GM23338 (cell line): Measurements from ENCODE around the gene TCTA. TPM values are rescaled to one million over a fixed set of nuclear protein-coding genes. Genes with fewer than 3 reads are reported as not detected.

Experiments used
- ATAC-seq: fragments of 200-7000 bp; cut with Tn5 transposase; 3 replicates; pipeline ENCODE4 v1.9.1; 2020
- DNase-seq: peaks from one replicate; pipeline ENCODE4 v3.0.0-alpha.2; 2015; ENCODE audit warnings: low spot score
- H2AFZ ChIP-seq: fragments of 200-600 bp; sonication (generic); 2 replicates; pipeline ENCODE4 v1.8.0; 2016; ENCODE audit warnings: antibody characterized with exemption, mild to moderate bottlenecking, moderate library complexity
- H3F3A ChIP-seq: fragments of 200-600 bp; sonication (generic); replicated peaks from 2 replicates; pipeline ENCODE4 v1.8.0; 2017; ENCODE audit warnings: antibody characterized with exemption, mixed run types, low read depth
- H3K27ac ChIP-seq: fragments of 200-600 bp; sonication (generic); 2 replicates; pipeline ENCODE4 v1.6.1; 2016; ENCODE audit warnings: low read depth
- H3K27me3 ChIP-seq: fragments of 200-600 bp; sonication (generic); 2 replicates; pipeline ENCODE4 v1.8.0; 2016; ENCODE audit warnings: mild to moderate bottlenecking, mixed run types, moderate library complexity; ENCODE audit not compliant: insufficient read depth
- H3K36me3 ChIP-seq: fragments of 200-600 bp; sonication (generic); 2 replicates; pipeline ENCODE4 v1.8.0; 2016; ENCODE audit warnings: mild to moderate bottlenecking; ENCODE audit not compliant: insufficient read depth
- H3K4me1 ChIP-seq: fragments of 200-600 bp; sonication (generic); 2 replicates; pipeline ENCODE4 v1.8.0; 2016; ENCODE audit warnings: mild to moderate bottlenecking, moderate library complexity; ENCODE audit not compliant: insufficient read depth
- H3K4me2 ChIP-seq: fragments of 200-600 bp; sonication (generic); 2 replicates; pipeline ENCODE4 v1.7.1; 2017; ENCODE audit warnings: mixed run types
- H3K4me3 ChIP-seq: fragments of 200-600 bp; sonication (generic); 2 replicates; pipeline ENCODE4 v1.6.1; 2016; ENCODE audit warnings: mixed run types
- H3K79me2 ChIP-seq: fragments of 200-600 bp; sonication (generic); replicated peaks from 2 replicates; pipeline ENCODE4 v1.8.0; 2017; ENCODE audit warnings: mild to moderate bottlenecking; ENCODE audit not compliant: insufficient read depth
- H3K9me2 ChIP-seq: fragments of 200-600 bp; sonication (generic); 2 replicates; pipeline ENCODE4 v1.8.0; 2017; ENCODE audit not compliant: insufficient read depth
- H4K20me1 ChIP-seq: fragments of 200-600 bp; sonication (generic); replicated peaks from 2 replicates; pipeline ENCODE4 v1.8.0; 2017; ENCODE audit warnings: mild to moderate bottlenecking; ENCODE audit not compliant: insufficient read depth
- H3K27ac Mint-ChIP-seq: 2 replicates; pipeline ENCODE4 v1.8.0; 2020; ENCODE audit warnings: inconsistent platforms, mild to moderate bottlenecking, moderate library complexity, mixed read lengths
- H3K27me3 Mint-ChIP-seq: 3 replicates; pipeline ENCODE4 v1.8.0; 2022; ENCODE audit warnings: low read depth, mild to moderate bottlenecking, moderate library complexity, mixed read lengths, inconsistent platforms; ENCODE audit not compliant: insufficient read depth, poor library complexity
- H3K36me3 Mint-ChIP-seq: 3 replicates; pipeline ENCODE4 v1.8.0; 2021; ENCODE audit warnings: low read depth, mild to moderate bottlenecking, inconsistent platforms, moderate library complexity, mixed read lengths
- H3K4me1 Mint-ChIP-seq: 3 replicates; pipeline ENCODE4 v1.8.0; 2020; ENCODE audit warnings: mild to moderate bottlenecking, inconsistent platforms, mixed read lengths
- H3K4me3 Mint-ChIP-seq: 3 replicates; pipeline ENCODE4 v1.8.0; 2021; ENCODE audit warnings: moderate library complexity, mild to moderate bottlenecking, inconsistent platforms, mixed read lengths
- H3K9me3 Mint-ChIP-seq: 3 replicates; pipeline ENCODE4 v1.8.0; 2020; ENCODE audit warnings: moderate library complexity, mild to moderate bottlenecking, inconsistent platforms, mixed read lengths
- CREB1 ChIP-seq: fragments of 250-450 bp; sonication (Bioruptor Pico); IDR thresholded peaks from 2 replicates; pipeline ENCODE4 v1.5.0; 2020; ENCODE audit warnings: low read depth, mild to moderate bottlenecking, moderate library complexity
- CTCF ChIP-seq, 2 experiments: fragments of 200-600 bp in 1 of 2; sonication (generic) in 1 of 2; conservative IDR thresholded peaks; 2 replicates each; pipeline versions ENCODE4 v1.5.1 to v1.6.1; 2016 to 2017; ENCODE audit warnings: antibody characterized with exemption in 2 of 2, low read depth in 2 of 2, mild to moderate bottlenecking in 2 of 2, moderate library complexity in 1 of 2
- ETS1 ChIP-seq: IDR thresholded peaks from 2 replicates; pipeline ENCODE4 v1.6.1; 2016; ENCODE audit warnings: antibody characterized with exemption
- EZH2 ChIP-seq: fragments of 200-600 bp; sonication (generic); IDR thresholded peaks from one replicate; pipeline ENCODE4 v1.8.0; 2017; ENCODE audit warnings: antibody characterized with exemption, mild to moderate bottlenecking, low read depth; ENCODE audit not compliant: unreplicated experiment
- EZH2phosphoT487 ChIP-seq: fragments of 200-600 bp; sonication (generic); IDR thresholded peaks from one replicate; pipeline ENCODE4 v1.8.1; 2018; ENCODE audit warnings: antibody characterized with exemption; ENCODE audit not compliant: unreplicated experiment
- JUNB ChIP-seq: IDR thresholded peaks from one replicate; pipeline ENCODE4 v1.6.1; 2016; ENCODE audit warnings: antibody characterized with exemption; ENCODE audit not compliant: unreplicated experiment
- NANOG ChIP-seq: IDR thresholded peaks from 2 replicates; pipeline ENCODE4 v1.6.1; 2016; ENCODE audit warnings: antibody characterized with exemption, borderline replicate concordance
- POLR2AphosphoS5 ChIP-seq: IDR thresholded peaks from 2 replicates; pipeline ENCODE4 v1.6.1; 2016; ENCODE audit warnings: antibody characterized with exemption, low read depth
- REST ChIP-seq: IDR thresholded peaks from one replicate; pipeline ENCODE4 v1.6.1; 2018; ENCODE audit warnings: antibody characterized with exemption; ENCODE audit not compliant: unreplicated experiment
- STAT1 ChIP-seq: IDR thresholded peaks from one replicate; pipeline ENCODE4 v1.6.1; 2016; ENCODE audit warnings: antibody characterized with exemption; ENCODE audit not compliant: unreplicated experiment
- ZNF114 ChIP-seq: fragments of 250-450 bp; sonication (Bioruptor Pico); IDR thresholded peaks from 2 replicates; pipeline ENCODE4 v1.5.0; 2020; ENCODE audit warnings: mild to moderate bottlenecking, moderate library complexity
- ZNF331 ChIP-seq: fragments of 250-450 bp; sonication (Bioruptor Pico); IDR thresholded peaks from 2 replicates; pipeline ENCODE4 v1.5.0; 2020; ENCODE audit warnings: low read depth, mild to moderate bottlenecking, moderate library complexity
- ZNF462 ChIP-seq: fragments of 250-450 bp; sonication (Bioruptor Pico); IDR thresholded peaks from 2 replicates; pipeline ENCODE4 v1.5.0; 2020; ENCODE audit warnings: mild to moderate bottlenecking, moderate library complexity
- polyA plus RNA-seq: library from polyadenylated mRNA; unstranded; fragments of >200 nt; fragmentation: Nextera tagmentation; extraction: Ambion mirVana; gene quantifications from 2 replicates; pipeline ENCODE4 v1.2.1, GENCODE V29; 2016
- total RNA-seq: library from RNA; depleted of rRNA; stranded (reverse); fragments of >200 nt; shearing (Covaris generic); gene quantifications from 2 replicates; pipeline ENCODE4 v1.2.3, GENCODE V29; 2014

Gene TCTA
- total and polyA plus RNA-seq, 2 experiments from 2014 or later = 4.0 to 5.0 TPM

GRCh38 chr3:49445391-49445790 lies 33.2 kb downstream of the TCTA start:
- Histone ChIP-seq H4K20me1 (no peaks in the 10 kb centered on the region; the same call in 1 of the 2 replicates), H3K79me2 (no peaks in the 10 kb centered on the region), H3K4me2 (no peak overlapping the region), H2AFZ (no peak overlapping the region), H3K9me2 (no peaks in the 10 kb centered on the region), H3K4me1 (no peaks in the 10 kb centered on the region), H3K4me3 (no peak overlapping the region), H3F3A (no peaks in the 10 kb centered on the region), H3K27ac (no peak overlapping the region), H3K27me3 (no peaks in the 10 kb centered on the region), H3K36me3 (no peaks in the 10 kb centered on the region)
- Mint-ChIP-seq H3K27me3 (peaks cover 2% of the 10 kb centered on the region), H3K27ac (no peak overlapping the region), H3K36me3 (no peaks in the 10 kb centered on the region), H3K4me3 (no peak overlapping the region), H3K9me3 (no peaks in the 10 kb centered on the region), H3K4me1 (no peaks in the 10 kb centered on the region)
- no peak for TF ChIP-seq STAT1
- no peak for TF ChIP-seq EZH2phosphoT487
- TF ChIP-seq REST = no peak
- TF ChIP-seq ETS1 = no peak
- no peak for TF ChIP-seq POLR2AphosphoS5
- no peak for TF ChIP-seq CTCF (conservative IDR thresholded peaks at IDR 0.05; ENCODE audit: low read depth in 2 of 2)
- no peak for TF ChIP-seq ZNF331 (CRISPR knock-in tag)
- no peak for TF ChIP-seq ZNF462 (CRISPR knock-in tag)
- TF ChIP-seq NANOG = no peak
- no peak for TF ChIP-seq JUNB
- TF ChIP-seq CREB1 = no peak
- no peak for TF ChIP-seq ZNF114
- TF ChIP-seq EZH2 = no peak
- no peak for DNase-seq
- no peak for ATAC-seq
